Left ventricle myocardium superior (tissue), 1 donor: ENCODE results near the gene PIP5K1A. TPM values are rescaled to one million over a fixed set of nuclear protein-coding genes. Genes with fewer than 3 reads are reported as not detected.
A peak's percentile ranks its signal among the peaks of the same experiment; 100 is the strongest.

Experiments used
- ATAC-seq: fragments of 200-7000 bp; cut with Tn5 transposase; one replicate; pipeline ENCODE4 v1.9.1; 2020; ENCODE audit warnings: mild to moderate bottlenecking, moderate library complexity
- DNase-seq: peaks from one replicate; pipeline ENCODE4 v3.0.0-alpha.2; 2020
- intact Hi-C: fragments of 100-400 bp; cut with micrococcal nuclease; formaldehyde crosslinking; loops from one replicate; pipeline ENCODE4 v1.11.0; 2022
- total RNA-seq: library from RNA; stranded (reverse); fragmentation: NEBNext Ultra II Directional; extraction: Animal tissue kit (Norgen Biotek cat#: 25700); gene quantifications from one replicate; pipeline ENCODE4 v1.2.1, GENCODE V29; 2021
- donor health status: DM: no; HTN: yes; CAD: no; lungs with severe emphysema.

PIP5K1A gene
- total RNA-seq, 1 donor from 2014 or later = 41.2 TPM

DNA sequence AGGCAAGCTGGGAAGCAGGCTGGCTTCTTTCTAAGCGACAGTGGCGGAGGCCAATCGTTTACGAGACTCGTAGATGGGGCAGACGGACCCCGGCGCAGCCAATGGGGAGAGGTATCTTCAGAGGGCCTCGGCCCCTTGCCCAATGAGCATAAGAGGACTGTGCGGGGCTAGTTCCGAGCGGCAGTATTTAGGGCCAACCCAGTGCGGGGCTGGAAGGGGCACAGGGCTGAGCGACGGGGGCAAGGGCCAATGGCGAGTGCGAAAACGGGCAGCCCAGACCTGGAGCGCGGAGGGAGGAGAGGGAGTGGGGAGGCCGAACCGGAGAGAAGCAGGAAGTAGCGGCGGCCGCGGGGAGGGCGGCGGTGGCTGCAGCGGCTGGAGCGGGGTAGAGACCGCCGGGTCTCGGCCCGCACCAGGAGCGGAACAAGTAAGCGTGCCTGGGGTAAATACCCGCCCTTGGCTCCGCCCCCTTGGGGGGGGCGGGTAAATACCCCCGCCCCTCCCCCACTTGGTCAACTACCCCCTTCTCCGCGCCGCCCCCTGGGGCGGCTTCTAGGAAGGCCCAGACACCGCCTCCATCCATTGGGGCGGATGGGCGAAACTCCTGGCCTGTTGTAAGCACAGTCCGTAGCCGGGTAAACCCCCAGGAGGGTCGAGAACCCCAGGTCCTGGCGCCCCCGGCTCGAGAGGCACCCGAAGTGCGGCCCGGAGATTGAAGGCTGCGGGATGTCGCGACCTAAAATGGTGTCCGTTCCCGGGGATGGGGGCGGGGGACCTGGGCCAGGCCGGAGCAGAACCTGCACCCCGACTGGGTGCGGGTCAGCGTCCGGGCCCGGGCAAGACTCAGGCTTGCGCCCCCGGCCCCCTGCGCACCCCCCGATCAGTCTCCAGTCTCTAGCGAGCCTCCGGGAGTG, 83.9 kb downstream of the PIP5K1A start, which contains the start of gene ZNF687:
Gene ZNF687 (plus strand): TSS at position 331 of the 914 bp plus-strand sequence. CDS start 3,993 bp downstream, outside the sequence.
- DNase-seq (peak; percentile 100), ATAC-seq (peak; percentile 91)
- intact Hi-C loops = no loop called here

DNA sequence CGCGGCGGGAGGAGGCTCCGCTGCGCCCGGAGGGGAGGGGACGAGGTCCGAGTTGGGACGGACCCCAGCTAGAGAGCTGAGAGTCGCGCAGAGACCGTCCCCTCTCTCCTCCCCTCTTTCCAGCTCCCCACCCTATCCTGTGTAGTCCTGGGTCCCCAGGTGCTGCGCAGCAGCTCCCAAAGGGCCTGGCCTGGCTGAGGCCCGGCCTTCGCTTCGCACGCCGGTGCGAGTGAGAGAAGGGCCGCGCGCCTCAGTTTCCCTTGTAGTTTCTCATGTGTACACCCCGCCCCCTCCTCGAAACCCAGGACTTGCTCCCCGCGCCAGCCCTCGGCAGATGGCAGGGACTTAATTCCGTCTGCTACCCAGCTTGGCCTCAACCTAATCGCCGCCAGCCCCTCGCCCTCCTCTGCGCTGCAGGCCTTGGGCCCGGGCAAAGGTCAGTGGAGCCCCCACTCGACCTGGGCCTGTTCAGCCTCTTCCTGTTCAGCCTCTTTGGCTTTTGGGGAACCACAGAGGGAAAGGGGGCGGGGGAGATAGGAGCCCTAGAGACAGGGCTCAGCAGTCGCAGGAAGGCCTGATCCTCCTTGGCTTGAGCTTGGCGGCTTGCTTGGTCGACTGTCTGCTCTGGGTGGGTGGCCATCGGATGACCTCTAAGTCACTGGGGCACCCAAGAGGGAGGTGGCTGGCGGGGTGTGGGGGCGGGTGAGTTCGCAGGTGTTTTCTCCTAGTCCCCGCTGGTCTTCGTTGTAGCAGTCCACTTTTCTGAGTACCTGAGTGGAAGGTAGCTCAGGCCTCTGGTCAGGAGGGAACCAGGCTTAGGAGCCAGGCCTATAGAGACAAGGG, 84.8 kb downstream of the PIP5K1A start:
- ATAC-seq = peak; percentile 0
- DNase-seq = peak; percentile 47
- intact Hi-C loops = no loop called here

DNA sequence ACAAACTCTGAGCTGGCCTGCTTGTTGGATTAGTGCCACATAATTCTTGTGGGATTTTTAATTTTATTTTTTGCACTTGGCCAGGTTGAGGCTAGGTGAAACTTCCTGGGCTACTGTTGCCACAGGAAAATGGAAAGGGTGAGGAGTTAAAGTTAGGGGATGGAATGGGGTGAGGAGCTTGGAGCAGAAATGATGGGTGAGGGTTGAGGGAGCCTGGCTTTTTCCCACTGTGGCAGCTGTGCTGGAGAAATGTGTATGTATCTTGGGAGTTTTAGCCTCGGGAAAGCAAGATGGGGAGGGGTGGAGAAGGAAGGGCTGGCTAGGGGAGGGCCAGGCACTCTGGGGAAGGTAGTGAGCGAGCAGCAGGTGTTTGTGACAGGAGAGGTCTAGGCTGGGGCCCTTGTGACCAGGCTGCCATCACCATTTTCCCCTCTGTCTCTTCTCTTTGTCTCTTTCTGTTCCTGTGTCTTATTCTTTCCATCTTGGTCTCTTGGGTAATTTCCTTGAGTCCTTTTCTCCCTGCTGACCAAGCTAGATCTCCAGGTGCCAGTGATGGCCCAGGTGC, 85.7 kb downstream of the PIP5K1A start:
- intact Hi-C loops = no loop called here
- DNase-seq = no peak
- ATAC-seq = no peak

DNA sequence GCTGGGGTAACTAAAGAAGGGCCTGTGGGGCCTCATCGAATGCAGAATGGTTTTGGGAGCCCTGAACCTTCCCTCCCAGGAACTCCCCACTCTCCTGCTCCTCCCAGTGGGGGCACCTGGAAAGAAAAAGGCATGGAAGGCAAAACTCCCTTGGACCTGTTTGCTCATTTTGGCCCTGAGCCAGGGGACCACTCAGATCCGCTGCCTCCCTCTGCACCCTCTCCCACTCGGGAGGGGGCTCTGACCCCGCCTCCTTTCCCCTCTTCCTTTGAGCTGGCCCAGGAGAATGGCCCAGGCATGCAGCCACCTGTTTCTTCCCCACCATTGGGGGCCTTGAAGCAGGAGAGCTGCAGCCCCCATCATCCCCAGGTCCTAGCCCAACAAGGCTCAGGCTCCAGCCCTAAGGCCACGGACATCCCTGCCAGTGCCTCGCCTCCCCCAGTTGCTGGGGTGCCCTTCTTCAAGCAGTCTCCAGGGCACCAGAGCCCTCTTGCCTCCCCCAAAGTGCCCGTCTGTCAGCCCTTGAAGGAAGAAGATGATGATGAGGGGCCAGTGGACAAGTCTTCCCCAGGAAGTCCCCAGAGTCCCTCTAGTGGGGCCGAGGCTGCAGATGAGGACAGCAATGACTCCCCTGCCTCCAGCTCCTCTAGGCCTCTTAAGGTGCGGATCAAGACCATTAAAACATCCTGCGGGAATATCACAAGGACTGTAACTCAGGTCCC, 88.4 kb downstream of the PIP5K1A start:
- no peak for DNase-seq
- no peak for ATAC-seq
- intact Hi-C loops = no loop called here

DNA sequence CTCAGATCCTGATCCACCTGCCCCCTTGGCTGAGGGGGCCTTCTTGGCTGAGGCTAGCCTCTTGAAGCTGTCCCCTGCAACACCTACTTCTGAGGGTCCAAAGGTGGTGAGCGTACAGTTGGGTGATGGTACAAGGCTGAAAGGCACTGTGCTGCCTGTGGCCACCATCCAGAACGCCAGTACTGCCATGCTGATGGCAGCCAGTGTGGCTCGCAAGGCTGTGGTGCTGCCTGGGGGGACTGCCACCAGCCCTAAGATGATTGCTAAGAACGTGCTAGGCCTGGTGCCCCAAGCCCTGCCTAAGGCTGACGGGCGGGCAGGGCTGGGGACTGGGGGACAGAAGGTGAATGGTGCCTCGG, 89.0 kb downstream of the PIP5K1A start:
- DNase-seq (no peak), ATAC-seq (no peak)
- intact Hi-C loops = no loop called here

DNA sequence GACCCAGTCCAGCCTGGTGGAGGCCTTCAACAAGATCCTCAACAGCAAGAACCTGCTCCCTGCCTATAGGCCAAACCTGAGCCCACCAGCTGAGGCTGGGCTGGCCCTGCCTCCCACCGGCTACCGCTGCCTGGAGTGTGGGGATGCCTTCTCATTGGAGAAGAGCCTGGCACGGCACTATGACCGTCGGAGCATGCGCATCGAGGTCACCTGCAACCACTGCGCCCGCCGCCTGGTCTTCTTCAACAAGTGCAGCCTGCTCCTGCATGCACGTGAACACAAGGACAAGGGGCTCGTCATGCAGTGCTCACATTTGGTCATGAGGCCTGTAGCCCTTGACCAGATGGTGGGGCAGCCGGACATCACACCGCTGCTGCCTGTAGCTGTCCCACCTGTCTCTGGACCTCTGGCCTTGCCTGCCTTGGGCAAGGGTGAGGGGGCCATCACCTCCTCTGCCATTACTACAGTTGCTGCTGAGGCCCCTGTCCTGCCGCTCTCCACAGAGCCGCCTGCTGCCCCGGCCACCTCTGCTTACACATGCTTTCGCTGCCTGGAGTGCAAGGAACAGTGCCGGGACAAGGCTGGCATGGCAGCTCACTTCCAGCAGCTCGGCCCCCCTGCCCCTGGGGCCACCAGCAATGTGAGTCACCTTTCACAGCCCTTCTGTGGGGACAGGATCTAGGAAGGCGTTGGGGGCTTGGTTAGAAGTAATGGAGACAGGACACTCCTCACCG, 89.6 kb downstream of the PIP5K1A start:
- DNase-seq = no peak
- intact Hi-C loops = no loop called here
- ATAC-seq = no peak

DNA sequence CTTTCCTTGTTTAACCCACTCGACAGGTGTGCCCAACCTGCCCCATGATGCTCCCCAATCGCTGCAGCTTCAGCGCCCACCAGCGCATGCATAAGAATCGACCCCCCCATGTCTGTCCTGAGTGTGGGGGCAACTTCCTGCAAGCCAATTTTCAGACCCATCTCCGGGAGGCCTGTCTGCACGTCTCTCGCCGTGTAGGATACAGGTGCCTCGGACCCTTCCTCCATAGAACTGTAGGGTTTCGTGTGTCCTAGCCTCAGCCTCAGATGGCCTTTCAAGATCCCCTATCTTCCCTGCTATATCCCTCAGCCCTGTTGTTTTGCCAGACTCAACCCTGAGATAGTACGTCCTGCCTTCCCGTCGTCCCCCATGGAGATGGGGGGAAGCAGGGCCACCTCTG, 90.2 kb downstream of the PIP5K1A start:
- ATAC-seq (no peak), DNase-seq (no peak)
- intact Hi-C loops = no loop called here

DNA sequence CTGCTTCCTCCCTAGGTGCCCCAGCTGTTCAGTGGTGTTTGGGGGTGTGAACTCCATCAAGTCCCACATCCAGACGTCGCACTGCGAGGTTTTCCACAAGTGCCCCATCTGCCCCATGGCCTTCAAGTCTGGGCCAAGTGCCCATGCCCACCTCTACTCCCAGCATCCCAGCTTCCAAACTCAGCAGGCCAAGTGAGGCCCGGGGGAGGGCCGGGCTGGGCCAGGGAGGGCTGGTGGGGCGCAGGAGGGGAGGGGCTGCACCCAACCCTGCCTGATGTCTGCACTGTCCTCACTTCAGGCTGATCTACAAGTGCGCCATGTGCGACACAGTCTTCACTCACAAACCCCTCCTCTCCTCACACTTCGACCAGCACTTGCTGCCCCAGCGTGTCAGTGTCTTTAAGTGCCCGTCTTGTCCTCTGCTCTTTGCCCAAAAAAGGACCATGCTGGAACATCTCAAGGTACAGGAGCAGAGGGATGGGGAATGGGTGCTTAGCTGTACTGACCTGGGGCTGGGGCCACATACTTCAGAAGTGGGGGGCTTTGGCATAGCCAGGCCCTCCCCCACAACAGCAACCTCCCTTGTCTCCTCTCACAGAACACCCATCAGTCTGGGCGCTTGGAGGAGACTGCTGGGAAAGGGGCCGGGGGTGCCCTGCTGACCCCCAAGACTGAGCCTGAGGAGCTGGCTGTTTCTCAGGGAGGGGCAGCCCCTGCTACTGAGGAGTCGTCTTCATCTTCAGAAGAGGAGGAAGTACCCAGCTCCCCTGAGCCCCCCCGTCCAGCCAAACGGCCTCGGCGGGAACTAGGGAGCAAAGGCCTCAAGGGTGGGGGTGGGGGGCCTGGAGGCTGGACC, 91.0 kb downstream of the PIP5K1A start:
- DNase-seq (no peak), ATAC-seq (no peak)
- intact Hi-C loops = no loop called here

DNA sequence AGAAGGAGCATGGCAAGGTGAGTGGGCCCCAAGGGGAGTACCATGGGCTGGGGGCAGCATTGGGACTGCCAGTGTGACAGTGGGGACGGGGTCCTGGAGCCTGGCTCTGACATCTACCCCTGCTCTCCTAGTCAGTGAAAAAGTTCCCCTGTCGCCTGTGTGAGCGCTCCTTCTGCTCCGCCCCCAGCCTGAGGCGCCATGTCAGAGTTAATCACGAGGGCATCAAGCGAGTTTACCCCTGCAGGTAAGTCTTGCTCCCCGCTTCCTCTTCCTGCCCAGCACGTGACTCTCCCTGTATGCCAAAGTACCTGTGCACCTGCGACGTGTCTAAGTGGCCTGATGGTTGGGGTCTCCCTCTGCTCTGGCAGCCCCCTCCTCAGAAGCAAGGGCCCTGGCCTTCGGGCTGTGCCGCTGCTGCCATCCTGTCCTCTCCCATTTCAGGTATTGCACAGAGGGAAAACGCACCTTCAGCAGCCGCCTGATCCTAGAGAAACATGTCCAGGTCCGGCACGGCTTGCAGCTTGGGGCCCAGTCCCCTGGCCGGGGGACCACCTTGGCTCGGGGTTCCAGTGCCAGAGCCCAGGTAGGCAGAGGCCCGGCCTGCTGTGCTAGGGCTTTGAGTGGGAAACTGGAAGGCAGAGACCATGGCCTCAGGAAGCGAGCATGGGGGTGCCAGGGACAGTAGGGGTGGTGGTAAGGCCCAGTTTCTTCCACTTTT, 91.8 kb downstream of the PIP5K1A start:
- ATAC-seq (no peak), DNase-seq (no peak)

DNA sequence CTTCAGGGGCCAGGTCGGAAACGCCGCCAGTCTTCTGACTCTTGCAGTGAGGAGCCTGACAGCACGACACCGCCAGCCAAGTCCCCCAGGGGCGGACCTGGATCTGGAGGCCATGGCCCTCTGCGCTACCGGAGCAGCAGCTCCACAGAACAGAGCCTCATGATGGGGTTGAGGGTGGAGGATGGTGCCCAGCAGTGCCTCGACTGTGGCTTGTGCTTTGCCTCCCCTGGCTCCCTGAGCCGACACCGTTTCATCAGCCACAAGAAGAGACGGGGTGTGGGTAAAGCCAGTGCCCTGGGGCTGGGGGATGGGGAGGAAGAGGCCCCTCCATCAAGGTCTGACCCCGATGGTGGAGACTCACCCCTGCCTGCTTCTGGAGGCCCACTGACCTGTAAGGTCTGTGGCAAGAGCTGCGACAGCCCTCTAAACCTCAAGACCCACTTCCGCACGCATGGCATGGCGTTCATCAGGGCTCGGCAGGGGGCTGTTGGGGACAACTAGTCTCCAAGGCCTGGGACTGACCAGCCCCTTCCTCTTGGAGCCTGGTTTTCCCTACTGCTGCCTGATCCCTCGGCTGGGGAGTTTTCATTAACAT, 92.5 kb downstream of the PIP5K1A start:
- ATAC-seq (no peak), DNase-seq (no peak)
- intact Hi-C loops = no loop called here

More for the DNA sequence above, 91.8 kb downstream of the PIP5K1A start:
- intact Hi-C loops = no loop called here

DNA sequence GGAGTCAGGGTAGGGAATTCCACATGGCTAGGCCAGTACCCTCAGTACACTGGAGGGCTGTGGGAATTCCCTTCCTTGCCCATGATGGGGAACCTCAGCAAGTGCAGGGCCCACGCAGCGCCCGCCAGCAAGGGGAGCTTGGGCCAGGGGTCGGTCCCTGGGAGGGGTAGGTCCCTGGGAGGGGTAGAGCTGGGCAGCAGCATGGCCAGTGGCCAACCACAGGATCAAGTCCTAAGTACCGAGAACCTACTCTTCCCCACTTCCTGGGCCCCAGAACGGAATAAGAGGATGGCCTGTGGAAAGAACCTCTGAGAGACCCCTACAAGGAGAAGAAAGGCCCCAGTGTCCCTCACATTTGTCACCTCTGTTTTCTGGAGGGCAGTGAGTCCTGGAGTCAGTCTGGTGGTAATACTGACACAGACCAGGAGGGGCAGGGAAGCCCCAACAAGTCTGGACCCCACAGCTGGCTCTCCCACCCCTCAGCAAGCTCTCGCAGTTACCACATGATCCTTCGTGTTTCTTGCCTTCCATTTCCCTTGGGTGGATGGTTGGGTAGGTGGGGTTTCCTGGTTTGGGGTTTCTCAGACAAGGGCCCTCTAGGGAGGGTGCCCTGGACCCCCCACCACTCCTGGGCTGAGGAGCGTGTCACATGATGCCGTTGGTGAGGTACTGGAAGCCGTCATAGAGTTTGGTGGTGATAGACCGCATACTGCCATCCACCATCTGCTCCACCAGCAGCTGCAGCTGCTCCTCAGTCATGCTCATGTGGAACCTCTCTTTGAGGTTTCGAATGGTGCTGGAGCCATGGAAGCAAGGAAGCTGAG, 94.1 kb downstream of the PIP5K1A start:
- ATAC-seq = peak; percentile 3
- DNase-seq = no peak
- intact Hi-C loops = no loop called here

DNA sequence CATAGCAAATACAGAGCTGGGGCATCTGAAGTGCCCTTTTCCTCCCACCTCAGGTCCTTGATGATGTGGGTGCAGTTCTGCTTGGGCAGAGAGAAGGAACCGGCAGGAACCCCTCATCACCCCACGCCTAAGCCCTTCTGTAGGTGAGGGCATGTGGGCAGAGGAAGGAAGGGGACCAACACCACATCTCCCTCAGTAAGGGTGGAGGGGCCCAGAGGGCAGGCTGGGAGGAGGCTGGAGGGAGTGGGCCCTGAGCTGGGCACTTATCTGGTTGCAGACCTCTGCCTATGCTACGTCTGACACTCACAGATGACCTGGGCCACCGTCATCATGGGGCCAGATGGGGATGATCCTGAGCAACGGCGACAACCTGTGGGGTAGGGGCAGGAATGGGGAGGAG, 94.7 kb downstream of the PIP5K1A start:
- DNase-seq = no peak
- intact Hi-C loops = no loop called here
- ATAC-seq = no peak

DNA sequence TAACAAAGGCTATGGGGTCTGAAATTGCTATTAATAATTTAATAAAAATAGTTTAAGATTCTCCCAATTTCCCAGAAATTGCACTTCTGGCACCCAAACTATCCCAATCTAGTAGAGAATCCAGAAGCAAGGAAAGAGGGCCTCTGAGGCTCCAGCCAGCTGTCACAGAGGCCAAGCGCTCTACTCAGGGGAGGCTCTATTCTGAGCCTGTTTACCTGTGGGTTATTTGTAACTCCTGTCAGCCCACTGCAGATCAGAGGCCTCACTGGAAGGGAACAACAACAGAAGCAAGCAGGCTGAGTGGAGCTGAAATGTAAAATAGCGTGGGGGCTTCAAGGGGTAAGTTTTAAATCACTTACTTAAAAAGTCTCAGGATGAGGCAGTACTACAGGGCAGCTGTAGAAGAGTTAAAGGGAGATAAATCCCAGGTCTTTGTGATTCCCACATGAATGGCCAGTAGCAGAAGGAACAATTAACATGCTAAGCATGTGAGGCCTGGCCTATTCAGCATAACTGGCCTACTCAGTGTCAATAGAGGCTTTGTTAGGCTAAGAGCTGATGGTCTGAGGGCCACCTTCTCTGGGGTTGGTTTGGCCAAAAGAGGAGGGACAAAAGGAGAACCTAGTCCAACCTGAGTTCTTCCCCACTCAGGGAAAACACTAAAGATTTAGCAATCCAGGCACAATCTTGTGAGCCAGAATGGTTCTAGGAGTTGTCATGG, 96.5 kb downstream of the PIP5K1A start:
- no peak for DNase-seq
- intact Hi-C loops = no loop called here
- no peak for ATAC-seq
